Ectodermal cell (in vitro differentiated cells): ENCODE results near the gene TECRL. TPM values are rescaled to one million over a fixed set of nuclear protein-coding genes. Genes with fewer than 3 reads are reported as not detected.

Experiments used
- H3K27ac ChIP-seq: 2 replicates; pipeline ENCODE4 v1.7.0; 2013; ENCODE audit warnings: mild to moderate bottlenecking, low read depth, low read length; ENCODE audit not compliant: insufficient read depth, poor library complexity, severe bottlenecking
- H3K27me3 ChIP-seq: 2 replicates; pipeline ENCODE4 v1.7.0; 2013; ENCODE audit warnings: mild to moderate bottlenecking, low read length; ENCODE audit not compliant: insufficient read depth, control insufficient read depth, poor library complexity, severe bottlenecking
- H3K36me3 ChIP-seq: one replicate; pipeline ENCODE4 v1.7.0; 2013; ENCODE audit warnings: low read length; ENCODE audit not compliant: control insufficient read depth, insufficient read depth
- H3K4me1 ChIP-seq: one replicate; pipeline ENCODE4 v1.7.0; 2013; ENCODE audit warnings: low read length; ENCODE audit not compliant: control insufficient read depth, insufficient read depth
- H3K4me3 ChIP-seq: 2 replicates; pipeline ENCODE4 v1.7.0; 2013; ENCODE audit warnings: low read depth, low read length, control low read depth; ENCODE audit not compliant: insufficient read depth
- H3K9me3 ChIP-seq: 2 replicates; pipeline ENCODE4 v1.7.0; 2013; ENCODE audit warnings: mild to moderate bottlenecking, low read length, moderate library complexity; ENCODE audit not compliant: control insufficient read depth
- WGBS, 2 experiments: methylation state at CpG; one replicate each; pipeline ENCODE4 v1.1.7; 2013; ENCODE audit warnings: missing lambda C conversion rate in 2 of 2; 5-methylcytosine and 5-hydroxymethylcytosine counted together
- polyA plus RNA-seq, 4 experiments: library from polyadenylated mRNA; stranded (reverse); fragments of 50-300 nt; gene quantifications; one replicate each; pipeline ENCODE4 v1.2.3, GENCODE V29; 2013

Gene TECRL
- polyA plus RNA-seq (2013, experiment 1 of 4) = not detected
- polyA plus RNA-seq (2013, experiment 2 of 4) = 0.09 TPM
- polyA plus RNA-seq (2013, experiment 3 of 4) = 0.48 TPM
- polyA plus RNA-seq (2013, experiment 4 of 4) = 0.12 TPM

- no peaks in the 10 kb centered on the region for H3K4me1 ChIP-seq
- no peak within 1 kb of the TSS for H3K4me3 ChIP-seq
- H3K27me3 ChIP-seq = no peaks in the 10 kb centered on the region
- H3K9me3 ChIP-seq = no peaks in the 10 kb centered on the region
- WGBS, 2 experiments = 88 to 90% methylated on average over 3 to 4 of the region's 4 CpGs
- no peak within 1 kb of the TSS for H3K27ac ChIP-seq
- H3K36me3 ChIP-seq = no peaks in the 10 kb centered on the region
These were observed at the start of gene TECRL for GRCh38 chr4:64409300-64409699. TSS of gene TECRL (minus strand) at chr4:64409450. CDS start at chr4:64409351, 99 bp downstream.

- H3K27ac ChIP-seq = no peak overlapping the region
- no peaks in the 10 kb centered on the region for H3K36me3 ChIP-seq
- H3K9me3 ChIP-seq = no peaks in the 10 kb centered on the region
- no peaks in the 10 kb centered on the region for H3K4me1 ChIP-seq
- WGBS, 2 experiments = 94 to 97% methylated on average over 10 of the region's 10 CpGs
- no peak overlapping the region for H3K4me3 ChIP-seq
- no peaks in the 10 kb centered on the region for H3K27me3 ChIP-seq
These were observed 23.4 kb upstream of the TECRL start for GRCh38 chr4:64432674-64433073.

GRCh38 chr4:64430933-64431332 lies 21.7 kb upstream of the TECRL start:
- no peaks in the 10 kb centered on the region for H3K27me3 ChIP-seq
- H3K4me3 ChIP-seq = no peak overlapping the region
- no peak overlapping the region for H3K27ac ChIP-seq
- WGBS, 2 experiments = 92 to 98% methylated on average over 6 of the region's 6 CpGs
- H3K36me3 ChIP-seq = no peaks in the 10 kb centered on the region
- H3K4me1 ChIP-seq = no peaks in the 10 kb centered on the region
- no peaks in the 10 kb centered on the region for H3K9me3 ChIP-seq

GRCh38 chr4:64417974-64418373 lies 8.7 kb upstream of the TECRL start:
- Histone ChIP-seq H3K9me3 (no peaks in the 10 kb centered on the region), H3K4me1 (no peaks in the 10 kb centered on the region), H3K4me3 (no peak overlapping the region), H3K27me3 (no peaks in the 10 kb centered on the region), H3K36me3 (no peaks in the 10 kb centered on the region), H3K27ac (no peak overlapping the region)
- WGBS, 2 experiments = 56 to 61% methylated on average over 1 of the region's 1 CpG

GRCh38 chr4:64407000-64407399 lies 2.2 kb downstream of the TECRL start:
- no peak overlapping the region for H3K4me3 ChIP-seq
- no peaks in the 10 kb centered on the region for H3K27me3 ChIP-seq
- no peaks in the 10 kb centered on the region for H3K4me1 ChIP-seq
- WGBS, 2 experiments = no CpG with 5 or more reads among the region's 1 CpG
- no peaks in the 10 kb centered on the region for H3K9me3 ChIP-seq
- H3K36me3 ChIP-seq = no peaks in the 10 kb centered on the region
- H3K27ac ChIP-seq = no peak overlapping the region

GRCh38 chr4:64405761-64406160 lies 3.5 kb downstream of the TECRL start:
- Histone ChIP-seq H3K36me3 (no peaks in the 10 kb centered on the region), H3K4me1 (no peaks in the 10 kb centered on the region), H3K27ac (no peak overlapping the region), H3K4me3 (no peak overlapping the region), H3K27me3 (no peaks in the 10 kb centered on the region), H3K9me3 (no peaks in the 10 kb centered on the region)
- WGBS, 2 experiments = 80 to 95% methylated on average over 6 to 11 of the region's 11 CpGs

- 80 to 84% methylated on average over 2 of the region's 2 CpGs for WGBS, 2 experiments
- Histone ChIP-seq H3K4me1 (no peaks in the 10 kb centered on the region), H3K36me3 (no peaks in the 10 kb centered on the region), H3K4me3 (no peak overlapping the region), H3K27ac (no peak overlapping the region), H3K9me3 (no peaks in the 10 kb centered on the region), H3K27me3 (no peaks in the 10 kb centered on the region)
These were observed 6.6 kb downstream of the TECRL start for GRCh38 chr4:64402684-64403083.

DNA sequence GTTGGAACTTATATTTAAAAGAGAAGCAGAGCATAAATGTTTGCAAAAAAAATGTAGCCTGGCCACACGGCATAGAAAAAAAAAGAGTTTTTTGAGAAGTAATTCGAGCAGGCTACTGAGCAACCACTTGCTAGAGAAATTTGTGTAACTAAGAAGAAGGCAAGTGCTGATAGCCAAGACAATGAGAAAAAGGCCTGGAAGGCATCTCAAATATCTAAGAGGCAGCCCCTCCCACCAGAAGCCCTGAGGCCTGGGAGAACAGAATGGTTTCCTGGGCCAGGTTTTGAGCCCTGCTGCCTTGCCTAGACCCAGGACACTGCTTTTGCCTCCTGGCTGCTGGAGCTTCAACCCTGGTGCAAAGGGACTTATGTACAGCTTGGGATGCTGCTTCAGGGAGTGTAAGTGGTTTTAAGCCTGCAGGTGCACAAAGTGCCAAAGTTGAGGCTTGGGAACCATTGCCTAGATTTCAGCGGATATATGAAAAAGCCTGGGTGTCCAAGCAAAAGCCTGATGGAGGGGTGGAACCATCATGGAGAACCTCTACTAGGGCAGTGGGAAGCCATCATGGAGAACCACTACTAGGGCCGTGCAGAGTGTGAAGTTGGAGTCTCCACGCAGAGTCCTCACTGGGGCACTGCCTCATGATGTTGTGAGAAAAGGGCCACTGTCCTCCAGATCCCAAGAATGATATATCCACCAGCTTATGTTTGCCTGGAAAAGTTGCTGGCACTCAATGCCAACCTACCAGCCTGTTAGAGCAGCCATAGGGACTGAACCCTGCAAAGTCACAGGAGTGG lies 9.7 kb downstream of the TECRL start:
- no peaks in the 10 kb centered on the region for H3K27me3 ChIP-seq
- WGBS, 2 experiments = 93 to 95% methylated on average over 5 of the region's 5 CpGs
- H3K27ac ChIP-seq = no peak overlapping the region

DNA sequence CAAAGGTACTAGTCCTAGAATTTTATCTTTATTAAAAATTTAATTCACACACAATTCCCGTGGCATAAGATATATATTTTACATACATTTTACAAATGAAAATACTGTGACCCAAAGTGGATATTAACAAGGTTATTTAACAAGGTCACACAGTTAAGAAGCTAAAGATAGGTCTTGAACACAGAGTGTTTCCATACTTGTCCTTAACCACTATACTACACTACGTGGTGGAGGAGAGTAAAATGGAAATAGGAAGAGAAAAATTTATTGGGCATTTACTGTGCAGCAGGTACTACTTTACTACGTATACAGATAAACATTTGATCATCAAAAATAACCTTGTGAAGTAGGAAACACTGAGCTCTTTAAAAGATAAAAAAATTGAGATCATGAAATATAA lies 14.8 kb downstream of the TECRL start:
- Histone ChIP-seq H3K4me1 (no peaks in the 10 kb centered on the region), H3K4me3 (no peak overlapping the region), H3K36me3 (no peaks in the 10 kb centered on the region), H3K9me3 (no peaks in the 10 kb centered on the region), H3K27ac (no peak overlapping the region), H3K27me3 (no peaks in the 10 kb centered on the region)
- no CpG with 5 or more reads among the region's 3 CpGs for WGBS, 2 experiments

More for the DNA sequence above, 9.7 kb downstream of the TECRL start:
- Histone ChIP-seq H3K4me3 (no peak overlapping the region), H3K9me3 (no peaks in the 10 kb centered on the region), H3K36me3 (no peaks in the 10 kb centered on the region), H3K4me1 (no peaks in the 10 kb centered on the region)

- Histone ChIP-seq H3K27me3 (no peaks in the 10 kb centered on the region), H3K4me1 (no peaks in the 10 kb centered on the region), H3K27ac (no peak overlapping the region), H3K9me3 (no peaks in the 10 kb centered on the region), H3K36me3 (no peaks in the 10 kb centered on the region), H3K4me3 (no peak overlapping the region)
- WGBS, 2 experiments = 80% methylated on average over 1 of the region's 1 CpG
These were observed 21.0 kb downstream of the TECRL start for GRCh38 chr4:64388252-64388651.
